ENCODE data around the gene ZNF217.
A peak's percentile ranks its signal among the peaks of the same experiment; 100 is the strongest.
"Not testable (repeated sequence)": the region's sequence is repeated elsewhere in the genome, so short reads cannot be mapped to it uniquely, and the experiment has no call there.

The ZNF217 gene

DNA sequence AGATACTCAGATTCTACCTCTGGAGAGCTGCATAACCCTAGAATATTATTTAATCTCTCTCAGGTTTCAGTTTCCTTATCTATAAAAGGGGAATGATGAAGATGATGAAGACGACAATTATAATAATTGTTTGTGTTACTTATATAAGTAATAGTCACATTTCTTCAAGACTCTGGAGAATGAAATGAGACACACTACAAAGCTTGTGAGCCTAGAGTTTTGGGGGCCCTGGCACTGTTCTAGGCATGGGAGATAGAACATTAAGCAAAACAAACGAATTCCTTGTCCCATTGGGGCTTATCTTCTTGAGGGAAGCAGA lies 5.4 kb upstream of the ZNF217 start:
- in situ Hi-C loops (cut with HindIII; ENCODE audit: low sequenced_read_pairs) = loop anchor here (5.0 to 25.0 kb wide), 2 partner anchors 78 to 338 kb away; no protein-coding TSS in a partner anchor

DNA sequence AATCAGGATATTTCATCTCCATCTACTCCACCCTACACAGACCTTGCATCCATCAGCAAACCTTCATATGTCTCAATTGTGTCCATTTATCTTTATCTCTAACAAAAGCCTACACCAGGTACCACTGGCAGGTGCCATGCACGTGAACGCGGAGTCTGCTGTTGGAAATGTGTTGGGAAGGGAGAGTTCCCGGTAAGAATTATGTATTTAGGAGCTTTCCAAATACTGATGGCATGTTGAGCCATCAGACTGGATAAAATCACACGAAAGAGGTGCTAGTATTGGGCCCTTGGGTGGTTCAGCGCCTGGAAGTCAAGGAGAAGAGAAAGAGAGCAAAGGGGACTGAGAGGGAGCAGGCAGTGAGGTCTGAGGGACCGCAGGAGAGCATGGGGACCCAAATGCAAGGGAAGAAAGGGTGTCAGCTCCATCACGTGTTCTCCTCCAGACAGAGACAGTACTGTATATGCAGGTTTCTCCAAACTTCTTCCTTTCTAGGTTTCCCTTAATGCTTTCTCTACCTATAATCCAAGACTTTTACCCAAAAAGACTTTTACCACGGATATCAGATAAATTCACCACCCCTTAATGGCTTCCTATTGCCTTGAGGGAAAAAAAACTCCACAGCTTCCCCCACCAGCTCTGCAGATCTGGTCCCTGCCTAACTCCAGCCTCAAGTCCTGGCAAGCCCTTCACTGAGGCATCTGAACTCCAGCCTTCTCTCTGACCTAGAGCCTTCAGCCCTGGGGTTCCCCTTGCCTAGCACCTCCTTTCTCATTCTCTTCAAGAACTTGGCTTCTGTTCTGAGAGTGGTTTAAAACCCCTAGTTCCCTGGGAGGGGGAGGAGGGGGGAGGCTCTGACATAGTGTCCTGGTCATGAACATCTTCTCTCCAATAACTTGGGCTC lies 4.8 kb upstream of the ZNF217 start:
- TF ChIP-seq, protein P1, sequence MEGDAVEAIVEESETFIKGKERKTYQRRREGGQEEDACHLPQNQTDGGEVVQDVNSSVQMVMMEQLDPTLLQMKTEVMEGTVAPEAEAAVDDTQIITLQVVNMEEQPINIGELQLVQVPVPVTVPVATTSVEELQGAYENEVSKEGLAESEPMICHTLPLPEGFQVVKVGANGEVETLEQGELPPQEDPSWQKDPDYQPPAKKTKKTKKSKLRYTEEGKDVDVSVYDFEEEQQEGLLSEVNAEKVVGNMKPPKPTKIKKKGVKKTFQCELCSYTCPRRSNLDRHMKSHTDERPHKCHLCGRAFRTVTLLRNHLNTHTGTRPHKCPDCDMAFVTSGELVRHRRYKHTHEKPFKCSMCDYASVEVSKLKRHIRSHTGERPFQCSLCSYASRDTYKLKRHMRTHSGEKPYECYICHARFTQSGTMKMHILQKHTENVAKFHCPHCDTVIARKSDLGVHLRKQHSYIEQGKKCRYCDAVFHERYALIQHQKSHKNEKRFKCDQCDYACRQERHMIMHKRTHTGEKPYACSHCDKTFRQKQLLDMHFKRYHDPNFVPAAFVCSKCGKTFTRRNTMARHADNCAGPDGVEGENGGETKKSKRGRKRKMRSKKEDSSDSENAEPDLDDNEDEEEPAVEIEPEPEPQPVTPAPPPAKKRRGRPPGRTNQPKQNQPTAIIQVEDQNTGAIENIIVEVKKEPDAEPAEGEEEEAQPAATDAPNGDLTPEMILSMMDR (IDR thresholded peaks at IDR 0.05; ENCODE audit: low read depth, low read length, missing control alignments) = no peak
- DNase-seq (ENCODE audit: low read depth) = no peak
- no peak overlapping the region for H3K4me3 ChIP-seq (ENCODE audit: low read depth, low read length)
- in situ Hi-C loops (cut with HindIII; ENCODE audit: low sequenced_read_pairs) = loop anchor here (5.0 to 25.0 kb wide), 2 partner anchors 79 to 339 kb away; no protein-coding TSS in a partner anchor

More for the DNA sequence above, 5.4 kb upstream of the ZNF217 start:
- no peak overlapping the region for H3K4me3 ChIP-seq (ENCODE audit: low read depth, low read length)
- no peak for DNase-seq (ENCODE audit: low read depth)
- TF ChIP-seq, protein P1 (IDR thresholded peaks at IDR 0.05; ENCODE audit: low read depth, low read length, missing control alignments) = no peak

GRCh38 chr20:53597521-53598120 lies 4.0 kb upstream of the ZNF217 start:
- DNase-seq (ENCODE audit: low read depth) = no peak
- TF ChIP-seq, protein P1 (IDR thresholded peaks at IDR 0.05; ENCODE audit: low read depth, low read length, missing control alignments) = no peak
- no peak overlapping the region for H3K4me3 ChIP-seq (ENCODE audit: low read depth, low read length)
- in situ Hi-C loops (cut with HindIII; ENCODE audit: low sequenced_read_pairs) = loop anchor here (5.0 to 25.0 kb wide), 2 partner anchors 80 to 340 kb away; no protein-coding TSS in a partner anchor

- TF ChIP-seq, protein P1 (IDR thresholded peaks at IDR 0.05; ENCODE audit: low read depth, low read length, missing control alignments) = no peak
- in situ Hi-C loops (cut with HindIII; ENCODE audit: low sequenced_read_pairs) = loop anchor here (5.0 to 25.0 kb wide), 2 partner anchors 80 to 340 kb away; no protein-coding TSS in a partner anchor
- no peak for DNase-seq (ENCODE audit: low read depth)
- no peak overlapping the region for H3K4me3 ChIP-seq (ENCODE audit: low read depth, low read length)
Measured at GRCh38 chr20:53597030-53597482, 3.4 kb upstream of the ZNF217 start.

DNA sequence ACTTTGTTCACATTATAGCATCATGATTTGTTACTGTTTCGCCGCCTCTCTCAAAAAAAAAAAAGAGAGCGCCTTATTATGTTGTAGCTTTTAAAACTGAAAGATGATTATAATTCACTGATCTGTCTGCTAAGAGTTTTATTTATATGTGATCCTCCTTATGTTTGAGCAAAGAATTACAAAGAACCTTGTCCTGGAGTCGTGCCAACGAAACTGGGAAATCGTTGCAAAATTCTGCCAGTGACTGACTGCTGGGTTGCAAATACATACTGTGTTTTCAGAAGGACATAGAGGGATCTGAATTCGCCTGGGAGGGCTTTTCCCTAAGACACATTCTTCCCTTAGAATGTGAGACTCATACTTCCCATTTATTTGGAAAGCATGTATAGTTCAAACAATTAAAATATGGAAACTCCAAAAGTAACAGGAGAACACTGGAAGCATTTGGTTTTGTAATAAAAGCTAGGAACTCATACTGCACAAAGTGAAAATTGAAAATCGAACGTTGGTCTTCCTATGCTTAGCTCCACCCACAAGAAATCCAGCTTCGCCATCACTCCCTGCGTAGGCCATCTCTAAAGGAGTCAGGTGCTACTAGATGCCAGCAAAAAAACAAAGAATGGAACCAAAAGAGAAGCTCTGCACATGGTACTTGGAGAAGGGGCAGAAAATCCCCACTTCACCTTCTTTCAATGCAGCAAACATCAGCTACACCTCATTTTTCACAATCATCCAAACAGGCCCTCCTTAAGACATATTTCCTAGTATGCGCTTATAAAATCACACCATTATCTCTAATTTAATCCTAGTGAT lies 2.8 kb upstream of the ZNF217 start:
- not testable (repeated sequence) for H3K4me3 ChIP-seq (ENCODE audit: low read depth, low read length); DNase-seq (ENCODE audit: low read depth)
- in situ Hi-C loops (cut with HindIII; ENCODE audit: low sequenced_read_pairs) = loop anchor here (5.0 to 25.0 kb wide), 2 partner anchors 81 to 341 kb away; no protein-coding TSS in a partner anchor

DNA sequence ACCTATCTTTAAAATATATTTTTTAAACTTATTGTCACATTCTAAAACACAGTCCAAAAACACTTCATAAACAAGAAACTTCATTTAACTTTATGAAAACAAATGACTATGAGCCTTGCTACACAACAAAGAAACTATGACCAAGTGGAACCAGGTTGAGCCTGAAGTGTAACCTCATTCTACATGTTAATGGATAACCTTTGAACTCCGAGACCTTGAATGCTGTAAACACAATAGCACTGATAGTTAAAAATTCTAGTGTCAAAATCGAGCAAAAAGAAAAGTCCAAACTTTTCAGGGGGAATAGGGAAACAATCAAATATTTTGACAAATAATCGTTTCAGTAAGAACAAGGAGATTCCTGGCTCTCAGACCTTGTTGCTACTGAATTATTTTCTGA lies 2.1 kb upstream of the ZNF217 start:
- H3K4me3 ChIP-seq (ENCODE audit: low read depth, low read length); DNase-seq (ENCODE audit: low read depth): not testable (repeated sequence)
- in situ Hi-C loops (cut with HindIII; ENCODE audit: low sequenced_read_pairs) = loop anchor here (5.0 to 25.0 kb wide), 2 partner anchors 82 to 342 kb away; no protein-coding TSS in a partner anchor

DNA sequence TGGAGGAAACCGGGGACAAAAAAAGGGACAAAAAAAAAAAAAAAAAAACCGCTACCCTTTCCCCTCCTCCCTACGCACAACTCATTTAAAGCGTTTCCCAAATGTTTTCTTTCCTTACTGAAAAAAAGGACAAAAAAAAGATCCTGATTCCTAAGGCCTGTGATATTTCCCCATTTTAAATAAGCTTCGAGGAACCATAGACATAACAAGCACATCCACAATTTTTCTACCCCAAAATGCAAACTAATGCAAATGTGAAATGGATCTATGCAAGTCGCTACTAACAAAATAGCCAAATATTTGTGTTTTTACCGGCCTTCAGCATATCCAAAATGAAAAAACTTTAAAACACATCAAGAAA lies 1.4 kb upstream of the ZNF217 start:
- TF ChIP-seq, protein P1 (IDR thresholded peaks at IDR 0.05; ENCODE audit: low read depth, low read length, missing control alignments) = no peak
- no peak for DNase-seq (ENCODE audit: low read depth)
- peak overlapping the region; percentile 63 for H3K4me3 ChIP-seq (ENCODE audit: low read depth, low read length)
- in situ Hi-C loops (cut with HindIII; ENCODE audit: low sequenced_read_pairs) = loop anchor here (5.0 to 25.0 kb wide), 2 partner anchors 82 to 342 kb away; no protein-coding TSS in a partner anchor
